NCI-H69 (cell line): ENCODE measurements around the gene RILPL1.
"Not testable (repeated sequence)": the region's sequence is repeated elsewhere in the genome, so short reads cannot be mapped to it uniquely, and the experiment has no call there.

Experiments
- DNase-seq: peaks from one replicate; lab custom pipeline; 2025; lab: John Stamatoyannopoulos, UW

RILPL1 gene

GRCh38 chr12:123529686-123530085 lies 3.8 kb downstream of the RILPL1 start:
- no peak for DNase-seq

- DNase-seq: no peak
Measured at GRCh38 chr12:123528858-123529257, 4.7 kb downstream of the RILPL1 start.

- DNase-seq: no peak
Measured at GRCh38 chr12:123526542-123527080, 6.9 kb downstream of the RILPL1 start.

- no peak for DNase-seq
Measured at GRCh38 chr12:123524378-123524777, 9.1 kb downstream of the RILPL1 start.

GRCh38 chr12:123523518-123523917 lies 10.0 kb downstream of the RILPL1 start:
- DNase-seq: no peak

GRCh38 chr12:123522164-123522563 lies 11.4 kb downstream of the RILPL1 start:
- no peak for DNase-seq

- DNase-seq: no peak
Measured at GRCh38 chr12:123520567-123521474, 12.7 kb downstream of the RILPL1 start.

- peak; percentile 41 for DNase-seq
Measured at GRCh38 chr12:123519141-123520001, 14.1 kb downstream of the RILPL1 start.

GRCh38 chr12:123516216-123516780 lies 17.2 kb downstream of the RILPL1 start:
- DNase-seq: no peak

GRCh38 chr12:123514582-123515221 lies 18.8 kb downstream of the RILPL1 start:
- not testable (repeated sequence) for DNase-seq

- no peak for DNase-seq
Measured at GRCh38 chr12:123513805-123514204, 19.7 kb downstream of the RILPL1 start.

GRCh38 chr12:123512838-123513665 lies 20.5 kb downstream of the RILPL1 start:
- DNase-seq: no peak

- DNase-seq: no peak
Measured at GRCh38 chr12:123506843-123507236, 26.7 kb downstream of the RILPL1 start.

- no peak for DNase-seq
Measured at GRCh38 chr12:123506059-123506842, 27.3 kb downstream of the RILPL1 start.

GRCh38 chr12:123502163-123502704 lies 31.3 kb downstream of the RILPL1 start:
- DNase-seq: no peak

- no peak for DNase-seq
Measured at GRCh38 chr12:123499332-123499731, 34.2 kb downstream of the RILPL1 start.

- no peak for DNase-seq
Measured at GRCh38 chr12:123498126-123498825, 35.2 kb downstream of the RILPL1 start.

GRCh38 chr12:123497065-123497464 lies 36.5 kb downstream of the RILPL1 start:
- no peak for DNase-seq
